ENCODE data around the gene KCTD5.
"Not testable (repeated sequence)": the region's sequence is repeated elsewhere in the genome, so short reads cannot be mapped to it uniquely, and the experiment has no call there.

The KCTD5 gene

DNA sequence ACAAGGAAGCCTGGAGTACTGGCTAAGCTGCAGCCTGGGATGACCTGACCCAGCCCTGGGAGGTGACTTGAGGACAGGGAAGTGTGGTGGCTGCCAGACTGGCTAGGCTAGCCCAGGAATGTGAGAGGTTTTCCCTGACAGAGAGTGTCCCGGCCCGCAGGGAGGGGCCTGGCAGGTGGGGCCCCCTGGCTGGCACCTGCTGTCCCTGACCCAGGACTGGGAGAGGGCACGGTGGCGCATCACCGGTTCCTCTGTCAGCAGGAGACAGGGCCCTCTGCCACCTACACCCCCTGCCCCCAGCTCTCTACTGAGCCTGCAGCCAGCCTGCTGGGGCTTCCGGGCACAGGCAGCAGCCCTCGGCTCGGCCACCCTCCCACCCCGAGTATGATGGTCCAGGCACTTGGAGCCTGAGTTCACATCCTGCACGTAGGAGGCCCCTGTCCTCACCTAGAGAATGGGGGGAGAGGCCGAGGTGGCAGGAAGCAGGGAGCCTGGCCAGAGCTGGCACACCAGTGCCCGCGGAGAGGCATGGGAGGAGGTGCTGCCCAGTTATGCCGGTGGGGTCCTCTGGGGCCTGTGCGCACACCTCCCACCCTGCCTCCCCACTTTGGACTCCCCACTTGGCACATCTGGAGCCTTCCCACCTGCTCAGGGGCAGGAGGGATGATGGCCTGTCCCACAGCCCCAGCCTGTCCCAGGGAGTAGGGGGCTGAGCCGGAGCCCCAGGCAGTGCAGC, 37.2 kb downstream of the KCTD5 start:
- Histone ChIP-seq H3K9ac (ENCODE audit: low read depth, low read length) (peak overlapping the region; percentile 88; the same call in 1 of the 2 replicates), H3K4me2 (ENCODE audit: insufficient read depth, low read length) (peak overlapping the region; percentile 90), H3K4me3 (ENCODE audit: low read depth in 1 of 2, low read length in 2 of 2) (peak overlapping the region in 1 of 2 experiments; percentile 74; a peak in 1 of 4 replicates), H2AFZ (ENCODE audit: low read depth, low read length) (no peak overlapping the region), H3K9me3 (ENCODE audit: insufficient read depth, low read length, severe bottlenecking) (no peaks in the 10 kb centered on the region), H3K79me2 (ENCODE audit: insufficient read depth, low read length) (no peaks in the 10 kb centered on the region), H3K4me1 (ENCODE audit: insufficient read depth, low read length) (peaks cover 42% of the 10 kb centered on the region), H4K20me1 (ENCODE audit: insufficient read depth, low read length) (no peaks in the 10 kb centered on the region; the same call in 1 of the 2 replicates), H3K36me3 (ENCODE audit: insufficient read depth, low read length) (no peaks in the 10 kb centered on the region), H3K27me3 (ENCODE audit: insufficient read depth, low read length, poor library complexity) (peaks cover 5% of the 10 kb centered on the region), H3K27ac (ENCODE audit: low read length) (no peak overlapping the region)
- DNase-seq: no peak
- no peak for ATAC-seq (ENCODE audit: insufficient read depth, low read depth)
- no peak for TF ChIP-seq EZH2 (IDR thresholded peaks at IDR 0.05; ENCODE audit: borderline replicate concordance, low read depth, low read length, severe bottlenecking)
- TF ChIP-seq, protein P1, sequence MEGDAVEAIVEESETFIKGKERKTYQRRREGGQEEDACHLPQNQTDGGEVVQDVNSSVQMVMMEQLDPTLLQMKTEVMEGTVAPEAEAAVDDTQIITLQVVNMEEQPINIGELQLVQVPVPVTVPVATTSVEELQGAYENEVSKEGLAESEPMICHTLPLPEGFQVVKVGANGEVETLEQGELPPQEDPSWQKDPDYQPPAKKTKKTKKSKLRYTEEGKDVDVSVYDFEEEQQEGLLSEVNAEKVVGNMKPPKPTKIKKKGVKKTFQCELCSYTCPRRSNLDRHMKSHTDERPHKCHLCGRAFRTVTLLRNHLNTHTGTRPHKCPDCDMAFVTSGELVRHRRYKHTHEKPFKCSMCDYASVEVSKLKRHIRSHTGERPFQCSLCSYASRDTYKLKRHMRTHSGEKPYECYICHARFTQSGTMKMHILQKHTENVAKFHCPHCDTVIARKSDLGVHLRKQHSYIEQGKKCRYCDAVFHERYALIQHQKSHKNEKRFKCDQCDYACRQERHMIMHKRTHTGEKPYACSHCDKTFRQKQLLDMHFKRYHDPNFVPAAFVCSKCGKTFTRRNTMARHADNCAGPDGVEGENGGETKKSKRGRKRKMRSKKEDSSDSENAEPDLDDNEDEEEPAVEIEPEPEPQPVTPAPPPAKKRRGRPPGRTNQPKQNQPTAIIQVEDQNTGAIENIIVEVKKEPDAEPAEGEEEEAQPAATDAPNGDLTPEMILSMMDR (IDR thresholded peaks at IDR 0.05; ENCODE audit: borderline replicate concordance, extremely low read depth, low read length, poor library complexity, severe bottlenecking): no peak

DNA sequence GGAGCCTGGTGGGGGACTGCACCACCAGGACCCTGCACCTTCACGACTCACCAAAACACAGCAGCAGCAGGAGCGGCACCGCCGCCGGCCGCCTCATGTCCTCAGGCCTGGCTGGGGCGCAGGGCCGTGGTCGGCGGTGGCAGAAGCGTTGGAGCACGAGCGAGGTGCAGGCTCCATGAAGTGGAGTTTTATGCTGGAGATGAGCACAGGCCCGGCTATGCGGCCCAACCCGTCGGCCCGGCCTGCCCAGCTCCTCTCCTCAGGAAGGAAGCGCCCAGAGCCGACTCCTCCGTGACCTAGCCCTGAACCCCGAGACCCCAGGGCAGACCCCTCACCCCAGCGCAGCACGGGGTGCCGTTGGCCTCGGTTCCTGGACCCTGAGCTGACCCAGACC, 37.7 kb downstream of the KCTD5 start, which contains the start of gene PRSS27:
TSS of gene PRSS27 (minus strand) at position 161 of the 394 bp plus-strand sequence. CDS start at position 97, 64 bp downstream.
- no peaks in the 10 kb centered on the region for H3K36me3 ChIP-seq (ENCODE audit: insufficient read depth, low read length)
- ATAC-seq (ENCODE audit: insufficient read depth, low read depth) (no peak), DNase-seq (no peak)
- H2AFZ ChIP-seq (ENCODE audit: low read depth, low read length): peak within 1 kb of the TSS; percentile 95
- peak within 1 kb of the TSS; percentile 88 for H3K9ac ChIP-seq (ENCODE audit: low read depth, low read length)
- H3K79me2 ChIP-seq (ENCODE audit: insufficient read depth, low read length): no peaks in the 10 kb centered on the region
- peak within 1 kb of the TSS; percentile 79 for H3K27ac ChIP-seq (ENCODE audit: low read length)
- H4K20me1 ChIP-seq (ENCODE audit: insufficient read depth, low read length): no peaks in the 10 kb centered on the region; the same call in 1 of the 2 replicates
- H3K4me1 ChIP-seq (ENCODE audit: insufficient read depth, low read length): peaks cover 40% of the 10 kb centered on the region
- peaks cover 5% of the 10 kb centered on the region for H3K27me3 ChIP-seq (ENCODE audit: insufficient read depth, low read length, poor library complexity)
- H3K4me3 ChIP-seq (ENCODE audit: low read depth in 1 of 2, low read length in 2 of 2): peak within 1 kb of the TSS; percentile 36 to 74; a peak in 3 of 4 replicates
- peak within 1 kb of the TSS; percentile 90 for H3K4me2 ChIP-seq (ENCODE audit: insufficient read depth, low read length)
- no peaks in the 10 kb centered on the region for H3K9me3 ChIP-seq (ENCODE audit: insufficient read depth, low read length, severe bottlenecking)
- no peak for TF ChIP-seq EZH2 (IDR thresholded peaks at IDR 0.05; ENCODE audit: borderline replicate concordance, low read depth, low read length, severe bottlenecking)
- TF ChIP-seq, protein P1 (IDR thresholded peaks at IDR 0.05; ENCODE audit: borderline replicate concordance, extremely low read depth, low read length, poor library complexity, severe bottlenecking): no peak

DNA sequence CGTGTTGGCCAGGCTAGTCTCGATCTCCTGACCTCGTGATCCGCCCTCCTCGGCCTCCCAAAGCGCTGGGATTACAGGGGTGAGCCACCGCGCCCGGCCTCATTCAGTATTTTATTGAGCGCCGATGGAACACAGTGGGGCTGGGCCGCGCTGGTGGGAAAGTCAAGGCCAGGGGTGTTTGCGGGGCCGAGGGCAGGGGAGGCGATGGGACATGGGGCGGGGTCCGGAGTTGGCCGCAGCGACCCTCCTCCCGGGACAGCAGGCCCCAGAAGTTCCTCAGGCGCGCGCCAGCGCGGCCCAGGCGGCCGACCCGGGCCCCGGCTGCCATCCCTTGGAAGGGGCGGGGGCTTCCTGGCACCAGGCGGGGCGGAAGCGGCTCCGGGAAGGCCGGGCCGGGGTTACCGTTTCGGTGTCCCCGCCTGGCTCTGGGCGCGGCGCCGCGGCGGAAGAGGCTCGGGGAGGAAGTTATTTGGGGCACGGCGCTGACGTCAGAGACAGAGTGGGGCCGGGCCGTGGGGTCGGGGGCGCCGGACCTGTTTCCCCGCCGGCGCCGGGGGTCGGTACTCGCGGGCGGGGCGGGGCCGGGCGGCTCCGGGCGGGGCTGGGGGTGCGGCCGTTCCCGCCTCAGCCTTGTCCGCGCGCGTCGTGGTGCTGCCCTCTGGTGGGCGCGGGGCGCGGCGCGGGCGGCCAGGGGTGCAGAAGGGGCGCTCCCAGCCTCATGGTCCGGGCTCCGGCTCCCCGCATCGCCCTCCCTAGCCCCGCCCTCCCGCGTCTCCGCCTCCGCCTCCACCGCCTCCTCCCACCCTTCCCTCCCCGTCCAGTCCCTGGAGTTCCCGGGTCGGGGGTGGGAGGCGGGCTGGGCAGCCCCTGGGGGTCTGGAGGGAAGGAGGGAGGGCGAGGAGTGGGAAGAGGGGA, 38.7 kb downstream of the KCTD5 start:
- H3K9me3 ChIP-seq (ENCODE audit: insufficient read depth, low read length, severe bottlenecking): no peaks in the 10 kb centered on the region
- H3K36me3 ChIP-seq (ENCODE audit: insufficient read depth, low read length): no peaks in the 10 kb centered on the region
- peaks cover 31% of the 10 kb centered on the region for H3K4me1 ChIP-seq (ENCODE audit: insufficient read depth, low read length)
- ATAC-seq (ENCODE audit: insufficient read depth, low read depth) (peak; percentile 88), DNase-seq (peak; percentile 92)
- peak overlapping the region; percentile 79 for H3K27ac ChIP-seq (ENCODE audit: low read length)
- peak overlapping the region; percentile 63 to 74 for H3K4me3 ChIP-seq (ENCODE audit: low read depth in 1 of 2, low read length in 2 of 2)
- H2AFZ ChIP-seq (ENCODE audit: low read depth, low read length): peak overlapping the region; percentile 95
- no peaks in the 10 kb centered on the region for H3K79me2 ChIP-seq (ENCODE audit: insufficient read depth, low read length)
- H3K27me3 ChIP-seq (ENCODE audit: insufficient read depth, low read length, poor library complexity): peaks cover 5% of the 10 kb centered on the region
- H3K9ac ChIP-seq (ENCODE audit: low read depth, low read length): peak overlapping the region; percentile 88
- H3K4me2 ChIP-seq (ENCODE audit: insufficient read depth, low read length): peak overlapping the region; percentile 90
- TF ChIP-seq, protein P1 (IDR thresholded peaks at IDR 0.05; ENCODE audit: borderline replicate concordance, extremely low read depth, low read length, poor library complexity, severe bottlenecking): peak; percentile 69
- TF ChIP-seq EZH2 (IDR thresholded peaks at IDR 0.05; ENCODE audit: borderline replicate concordance, low read depth, low read length, severe bottlenecking): no peak
- H4K20me1 ChIP-seq (ENCODE audit: insufficient read depth, low read length): no peaks in the 10 kb centered on the region

DNA sequence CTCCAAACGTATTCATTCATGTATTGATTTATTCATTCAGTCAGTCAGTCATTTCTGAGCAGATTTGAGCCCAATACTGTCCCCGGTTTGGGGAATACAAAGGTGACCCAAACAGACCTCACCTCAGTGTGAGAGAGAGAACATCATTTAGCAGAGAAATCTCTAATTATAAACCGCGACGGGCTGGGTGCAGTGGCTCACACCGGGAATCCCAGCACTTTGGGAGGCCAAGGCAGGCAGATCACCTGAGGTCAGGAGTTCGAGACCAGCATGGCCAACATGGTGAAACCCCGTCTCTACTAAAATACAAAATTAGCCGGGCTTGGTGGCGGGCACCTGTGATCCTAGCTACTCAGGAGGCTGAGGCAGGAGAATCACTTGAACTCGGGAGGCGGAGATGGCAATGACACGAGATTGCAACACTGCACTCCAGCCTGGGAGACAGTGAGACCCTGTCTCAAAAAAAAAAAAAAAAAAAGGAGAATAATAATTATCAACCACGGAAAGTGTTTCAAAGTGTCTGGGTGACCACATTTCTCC, 39.4 kb downstream of the KCTD5 start:
- not testable (repeated sequence) for H3K27me3 ChIP-seq (ENCODE audit: insufficient read depth, low read length, poor library complexity); DNase-seq; H4K20me1 ChIP-seq (ENCODE audit: insufficient read depth, low read length); H3K79me2 ChIP-seq (ENCODE audit: insufficient read depth, low read length); ATAC-seq (ENCODE audit: insufficient read depth, low read depth); H3K9me3 ChIP-seq (ENCODE audit: insufficient read depth, low read length, severe bottlenecking); H3K36me3 ChIP-seq (ENCODE audit: insufficient read depth, low read length)
- Histone ChIP-seq H2AFZ (ENCODE audit: low read depth, low read length) (peak overlapping the region; percentile 95), H3K4me3 (ENCODE audit: low read depth in 1 of 2, low read length in 2 of 2) (peak overlapping the region; percentile 63 to 74), H3K4me2 (ENCODE audit: insufficient read depth, low read length) (peak overlapping the region; percentile 90), H3K27ac (ENCODE audit: low read length) (peak overlapping the region; percentile 76), H3K4me1 (ENCODE audit: insufficient read depth, low read length) (peaks cover 24% of the 10 kb centered on the region), H3K9ac (ENCODE audit: low read depth, low read length) (peak overlapping the region; percentile 88)

All from DND-41 (cell line).